Measurements from ENCODE around the gene GNG7. TPM values are rescaled to one million over a fixed set of nuclear protein-coding genes. Genes with fewer than 3 reads are reported as not detected.

GNG7 gene
- polyA plus RNA-seq, 10 donors, result 1.6 to 3.6 (median 2.3) TPM

DNA sequence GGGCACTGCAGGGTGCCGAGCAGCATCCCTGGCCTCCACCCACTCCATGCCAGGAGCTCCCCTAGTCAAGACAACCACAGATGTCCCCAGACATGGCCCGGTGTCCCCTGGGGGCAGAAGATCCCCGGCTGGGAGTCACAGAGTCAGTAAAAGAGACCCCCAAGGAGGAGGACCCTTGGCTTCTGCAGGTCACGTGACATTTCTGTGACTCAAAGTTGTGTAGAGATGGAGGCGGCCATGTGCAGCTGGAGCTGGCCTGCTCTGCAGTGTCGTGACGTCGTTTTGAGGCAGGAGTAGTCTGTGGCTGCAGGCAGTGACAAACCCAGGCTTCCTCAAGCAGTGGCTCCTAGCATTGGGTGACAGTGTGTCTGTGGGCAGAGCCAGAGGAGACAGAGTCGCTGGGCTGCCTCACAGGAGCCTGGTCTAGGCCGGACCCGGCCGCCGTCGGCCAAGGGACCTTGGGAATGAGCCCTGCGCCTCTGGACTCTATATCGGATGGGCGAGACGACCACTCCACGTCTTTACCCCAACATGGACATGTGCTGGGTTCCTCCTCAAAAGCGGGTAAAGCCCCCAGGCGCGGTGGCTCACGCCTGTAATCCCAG lies 26.4 kb upstream of the GNG7 start:
- DNase-seq, result no peak

DNA sequence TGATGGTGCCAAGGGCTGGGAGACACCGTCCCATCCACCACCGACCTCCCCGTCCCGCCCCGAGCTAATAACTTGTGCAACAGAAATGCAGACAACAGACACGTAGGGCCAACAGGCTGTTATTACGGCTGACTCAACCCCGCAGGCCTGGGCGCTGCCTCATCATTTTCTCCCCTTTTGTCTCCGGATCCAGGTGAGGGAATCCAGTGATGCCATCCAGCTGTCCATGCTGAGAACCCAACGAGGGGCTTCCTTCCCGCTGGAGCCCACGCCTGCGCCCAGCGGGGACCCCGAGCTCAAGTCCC lies 25.1 kb upstream of the GNG7 start:
- no peak for DNase-seq

DNA sequence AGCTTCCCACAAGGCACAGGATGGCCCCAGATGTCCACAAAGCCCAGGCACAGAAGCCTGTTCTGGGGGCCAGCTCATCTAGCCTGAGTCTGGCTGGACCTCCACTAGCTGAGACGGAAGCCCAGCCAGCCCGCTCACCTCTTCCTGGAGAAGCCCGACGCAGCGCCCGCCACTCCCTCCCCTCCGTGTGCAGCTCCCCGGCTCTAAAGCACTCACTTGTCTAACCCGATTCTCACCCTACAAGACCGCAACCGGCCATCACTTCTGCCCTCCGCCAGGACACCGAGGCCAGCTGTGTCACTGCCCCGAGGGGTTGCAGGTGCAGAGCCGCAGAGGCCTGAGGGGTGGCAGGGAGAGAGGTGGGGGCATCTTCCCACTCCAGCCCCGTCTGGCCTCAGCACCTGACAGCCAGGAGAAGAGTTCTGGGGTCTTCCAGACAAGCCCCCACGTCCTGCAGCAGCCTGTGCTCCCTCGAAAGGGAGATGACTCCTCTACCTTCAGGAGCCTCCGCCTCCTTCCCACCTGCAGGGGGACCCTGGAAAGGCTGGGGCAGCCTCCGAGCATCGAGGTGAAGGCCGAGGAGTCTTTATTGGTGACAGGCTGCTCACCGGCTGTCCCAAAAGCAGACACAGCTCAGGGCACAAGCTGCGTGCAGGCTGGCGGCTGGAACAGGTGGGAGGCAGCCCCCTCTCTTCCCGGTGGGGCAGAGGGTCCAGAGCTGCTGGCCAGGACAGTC lies 24.6 kb upstream of the GNG7 start:
- DNase-seq, result no peak

DNA sequence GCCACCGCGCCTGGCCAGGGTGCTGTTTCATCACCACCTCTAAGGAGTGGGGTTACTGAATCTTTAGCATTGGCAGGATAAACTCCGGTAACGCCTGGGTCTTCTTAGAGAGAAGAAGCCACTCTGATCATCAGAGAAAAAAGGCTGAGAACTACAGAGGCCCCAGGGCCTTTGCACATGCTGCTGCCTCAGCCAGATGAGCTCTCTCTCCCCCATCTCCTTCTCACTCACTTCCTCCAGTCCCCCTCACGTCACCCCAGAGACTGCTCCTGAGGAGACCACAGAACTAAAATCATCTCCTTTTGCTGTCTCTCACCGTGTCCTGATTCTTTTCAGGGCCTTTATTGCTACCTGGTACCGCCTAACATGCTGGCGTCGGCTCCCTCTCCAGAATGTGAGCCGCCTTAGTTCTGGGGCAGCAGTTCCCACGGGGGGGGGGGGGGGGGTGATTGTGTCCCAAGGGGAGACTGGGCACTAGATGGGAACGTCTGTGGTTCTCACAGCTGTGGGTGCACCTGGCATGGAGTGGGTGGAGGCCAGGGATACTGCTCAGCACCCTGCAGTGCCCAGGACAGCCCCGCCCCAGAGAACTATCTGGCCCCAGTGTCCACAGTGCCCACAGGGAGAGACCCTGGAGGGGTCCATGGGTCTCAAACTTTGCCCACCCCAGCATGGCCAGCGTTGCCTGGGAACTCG lies 23.8 kb upstream of the GNG7 start:
- DNase-seq, result no peak

DNA sequence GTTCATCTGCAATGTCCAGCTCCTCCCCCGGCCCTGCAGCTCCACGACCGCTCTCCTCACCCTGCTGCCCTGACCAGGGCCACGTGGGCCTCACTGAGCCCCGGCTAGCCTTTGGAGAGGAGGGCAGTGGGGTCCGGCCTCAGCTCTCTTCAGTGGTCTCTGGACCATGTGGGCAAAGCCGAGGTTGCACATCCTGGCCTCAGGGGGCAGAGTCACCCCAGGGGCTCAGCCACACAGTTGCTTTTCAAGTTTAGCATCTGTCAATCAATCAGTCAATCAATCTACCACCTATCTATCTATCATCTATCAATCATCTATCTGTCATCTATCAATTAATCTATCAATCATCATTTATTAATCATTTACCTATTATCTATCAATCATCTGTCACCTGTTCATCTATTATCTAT lies 21.7 kb upstream of the GNG7 start:
- DNase-seq, result no peak

DNA sequence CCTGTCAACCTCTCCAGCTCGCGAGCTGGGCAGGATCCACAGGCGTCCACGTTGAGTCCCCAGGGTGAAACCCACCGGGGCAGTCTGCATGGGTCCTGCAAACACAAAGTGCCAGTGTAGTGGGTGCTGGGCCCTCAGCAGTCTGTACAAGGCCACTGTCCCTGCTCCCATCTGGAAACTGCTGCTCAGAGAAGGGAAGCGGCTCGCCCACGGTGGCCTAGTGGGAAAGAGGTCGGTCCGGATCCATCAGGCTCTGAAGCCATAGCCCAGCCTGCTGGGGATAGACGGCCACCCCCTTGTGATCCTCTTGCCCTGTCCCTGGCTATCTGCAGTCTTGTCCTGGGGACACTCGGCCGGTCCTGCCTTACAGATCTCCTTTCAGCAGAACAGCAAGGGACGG lies 21.3 kb upstream of the GNG7 start:
- DNase-seq, result no peak

DNA sequence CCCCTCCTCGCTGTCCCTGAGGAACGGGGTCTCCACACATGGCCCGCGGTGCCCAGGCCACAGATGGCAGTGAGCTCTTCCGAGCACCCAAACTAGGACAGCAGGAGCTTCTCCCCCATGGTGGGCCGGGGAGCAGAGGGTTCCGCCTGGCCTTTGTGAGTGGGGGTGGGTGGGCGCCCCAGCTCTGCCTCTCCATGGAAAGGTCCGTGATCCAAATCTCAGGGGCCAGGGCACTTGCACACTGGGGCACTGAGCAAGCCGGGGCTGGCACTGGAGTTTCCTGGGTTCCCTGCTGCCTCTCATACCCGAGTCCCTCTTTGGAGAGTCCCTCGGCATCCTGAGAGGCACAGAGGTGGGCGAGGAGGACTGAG lies 20.8 kb upstream of the GNG7 start:
- DNase-seq, result no peak

DNA sequence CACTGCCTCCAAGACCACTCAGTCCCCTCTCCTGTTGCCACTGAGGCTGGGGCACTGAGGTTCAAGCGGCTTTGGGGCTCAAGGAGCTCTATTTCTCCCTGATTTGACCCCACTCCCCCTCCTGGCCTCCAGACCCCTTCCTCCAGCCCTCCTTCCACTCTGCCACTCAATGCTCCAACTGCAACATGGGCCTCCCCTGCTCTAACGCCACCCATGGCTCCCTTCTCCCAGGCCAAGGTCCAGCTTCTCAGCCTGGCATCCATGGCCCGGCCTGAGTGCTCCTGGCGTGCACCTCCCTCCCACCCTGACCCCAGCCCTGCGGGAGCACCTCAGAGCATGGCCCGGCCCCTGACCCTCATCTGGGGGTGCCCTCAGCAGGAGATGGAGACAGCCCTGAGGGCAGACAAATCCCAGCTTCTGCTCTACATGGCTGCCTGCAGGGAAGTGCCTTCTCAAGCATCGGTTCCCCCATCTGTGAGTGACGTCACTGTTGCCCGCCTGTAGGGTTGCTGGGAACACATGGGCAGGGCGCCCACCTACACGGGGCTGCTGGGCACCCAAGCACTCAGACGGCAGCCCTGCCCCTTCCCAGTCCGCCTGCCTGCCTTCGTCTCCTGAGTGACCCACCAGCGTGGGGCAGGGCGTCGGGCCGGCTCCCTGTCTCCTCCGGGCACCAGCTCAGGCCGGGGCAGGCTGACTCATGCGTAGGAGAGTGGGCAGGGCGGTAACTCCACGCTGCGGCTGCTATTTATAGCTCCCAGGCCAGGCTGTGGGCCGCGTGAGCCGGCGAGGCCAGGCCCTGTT lies 20.2 kb upstream of the GNG7 start:
- no peak for DNase-seq

DNA sequence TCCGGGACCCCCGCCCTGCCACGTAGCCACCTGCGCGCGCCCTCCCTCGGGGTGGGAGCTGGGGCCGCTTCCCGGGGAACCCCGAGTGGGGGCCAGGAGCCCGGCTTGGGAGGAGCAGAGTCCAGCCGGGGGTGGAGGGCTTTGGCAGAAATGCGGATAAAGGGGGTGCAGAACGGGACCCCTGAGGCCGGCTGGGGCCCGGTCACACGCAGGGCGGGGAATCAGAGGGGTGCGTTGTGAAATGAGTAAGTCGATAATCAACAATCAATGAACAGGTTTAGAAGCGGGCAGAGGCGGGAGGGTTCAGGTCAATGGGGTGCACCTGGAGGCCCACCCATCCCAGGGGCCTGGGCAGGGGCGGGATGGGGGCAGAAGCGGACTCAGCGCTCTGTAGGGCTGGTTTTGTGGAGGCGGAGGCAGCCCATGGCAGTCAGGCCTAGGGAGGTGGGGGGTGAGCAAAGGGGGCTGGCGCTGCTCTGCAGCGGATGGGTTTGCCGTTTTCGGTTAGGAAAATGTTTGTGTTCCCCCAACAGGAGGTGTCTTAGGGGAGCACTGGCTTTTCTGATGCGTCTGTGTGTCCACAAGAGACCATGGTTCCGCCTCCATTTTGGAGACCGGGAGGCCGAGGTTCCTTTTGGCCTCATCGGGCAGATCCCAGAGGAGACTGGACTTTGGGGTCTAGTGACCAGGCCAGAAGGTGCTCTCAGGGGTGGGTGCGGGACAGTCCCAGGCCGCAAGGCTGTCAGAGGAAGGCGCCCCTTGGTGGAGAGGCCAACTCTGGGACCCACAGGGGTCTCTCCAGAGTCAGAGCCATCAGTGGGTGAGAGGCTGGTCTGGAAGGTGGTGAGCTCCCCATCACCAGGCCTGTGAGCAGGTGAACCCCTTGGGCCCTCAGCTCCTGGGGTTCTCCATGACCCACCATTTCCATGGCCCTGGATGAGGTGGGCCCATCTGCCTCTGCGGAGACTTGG lies 19.4 kb upstream of the GNG7 start:
- no peak for DNase-seq

DNA sequence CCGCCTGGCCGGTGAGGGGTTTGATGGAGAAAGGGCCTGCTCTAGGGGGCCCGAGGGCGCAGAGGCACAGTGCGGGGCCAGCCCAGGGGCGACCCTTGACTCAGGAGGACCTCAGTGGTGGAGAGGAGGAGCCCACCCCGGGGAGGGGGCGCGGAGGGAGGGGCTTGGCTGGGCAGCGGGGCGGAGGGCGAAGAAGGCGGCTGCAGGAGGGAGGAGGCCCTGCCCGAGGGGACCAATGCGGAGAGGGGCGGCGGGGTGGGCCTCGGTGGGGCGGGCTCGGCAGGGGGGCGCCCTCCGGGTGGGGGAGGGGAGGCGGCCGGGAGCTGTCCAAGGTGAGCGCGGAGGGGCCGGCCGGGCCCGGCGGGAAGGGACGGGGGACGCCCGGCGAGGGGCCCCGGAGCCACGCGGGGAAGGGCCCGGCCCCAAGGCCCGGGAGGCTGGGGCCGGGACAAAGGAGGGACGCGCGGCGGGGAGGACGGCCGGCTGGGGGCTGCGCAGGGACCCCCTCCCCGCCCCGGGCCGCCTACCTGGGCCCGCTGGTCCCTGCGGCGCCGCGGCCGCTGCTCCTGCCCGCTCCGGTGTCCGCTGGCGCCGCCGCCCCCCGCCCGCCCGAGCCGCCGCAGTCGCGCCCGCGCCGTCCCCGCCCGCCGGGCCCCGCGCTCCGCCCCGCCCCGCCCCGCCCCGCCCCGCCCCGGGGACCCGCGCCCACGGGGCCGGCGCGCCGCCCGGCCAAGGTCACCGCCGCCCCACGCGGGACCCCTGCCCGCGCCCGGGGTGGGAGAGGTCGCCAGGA lies 18.5 kb upstream of the GNG7 start, which contains the start of gene DIRAS1:
TSS of gene DIRAS1 (minus strand) at position 596 of the 793 bp plus-strand sequence. CDS start 3,566 bp downstream, outside the sequence.
- DNase-seq, result no peak

DNA sequence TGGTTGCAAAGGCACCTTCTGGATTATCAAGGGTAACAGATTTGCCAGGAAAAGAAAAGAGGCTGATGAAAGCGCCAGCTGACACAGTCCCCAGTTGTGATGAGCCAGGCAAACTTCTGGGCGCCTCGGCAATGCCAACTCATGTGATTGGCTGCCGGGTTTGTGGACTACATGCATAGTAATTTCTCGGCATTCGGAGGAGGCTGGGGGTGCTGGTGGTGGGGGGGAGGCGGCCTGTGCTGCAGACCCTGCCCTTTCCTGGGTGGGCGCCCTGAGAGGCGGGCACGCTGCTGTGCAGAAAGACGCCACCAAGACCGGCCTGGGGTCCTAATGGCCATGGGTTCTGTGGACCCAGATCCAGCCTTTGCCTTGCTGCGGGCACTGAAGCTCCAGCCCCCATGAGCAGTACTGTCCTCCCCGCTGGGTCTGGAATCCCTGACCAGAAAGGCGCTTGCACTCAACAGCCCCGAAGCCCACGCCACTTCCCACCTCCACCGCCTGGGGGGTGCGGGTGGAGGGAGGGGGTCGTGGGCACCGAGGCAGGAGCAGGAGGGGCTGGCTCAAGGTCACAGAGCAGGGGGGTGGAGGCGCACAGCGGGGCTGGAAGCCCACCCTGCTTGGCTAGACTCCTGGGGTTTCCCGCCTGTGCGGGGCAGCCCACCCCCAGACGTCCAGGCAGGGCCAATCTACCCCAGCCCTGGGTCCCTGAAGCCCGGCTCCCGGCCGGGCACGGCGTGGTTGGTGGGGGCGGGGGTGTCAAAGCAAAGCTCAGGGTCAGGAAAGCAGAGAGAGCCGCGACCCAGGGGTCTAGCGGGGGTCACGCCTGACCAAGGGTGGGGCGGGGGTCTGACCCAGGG lies 17.7 kb upstream of the GNG7 start:
- no peak for DNase-seq

DNA sequence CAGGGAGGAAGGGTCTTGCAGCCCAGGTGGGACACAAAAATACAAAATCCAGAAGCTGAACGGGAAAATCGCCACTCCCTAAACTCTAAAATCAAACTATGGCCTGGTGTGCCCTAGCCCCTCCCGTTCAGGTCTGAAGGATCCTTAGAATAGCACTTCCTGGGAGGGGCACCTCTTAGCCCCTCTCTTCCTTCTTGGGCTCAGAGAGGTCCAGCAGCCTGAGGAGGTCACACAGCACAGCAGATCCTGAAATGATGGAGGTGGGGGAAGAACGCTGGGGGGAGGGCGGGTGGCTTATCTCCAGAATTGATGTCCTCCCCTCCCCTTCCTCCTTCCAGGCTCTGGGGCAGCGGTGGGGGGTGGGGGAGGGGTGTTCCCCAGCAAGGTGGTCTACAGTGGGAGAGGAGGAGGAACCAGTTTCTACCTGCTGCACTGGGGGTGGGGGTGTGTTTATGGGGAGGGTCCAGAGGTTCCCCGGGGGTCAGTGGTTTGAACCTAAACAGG lies 16.8 kb upstream of the GNG7 start:
- no peak for DNase-seq

DNA sequence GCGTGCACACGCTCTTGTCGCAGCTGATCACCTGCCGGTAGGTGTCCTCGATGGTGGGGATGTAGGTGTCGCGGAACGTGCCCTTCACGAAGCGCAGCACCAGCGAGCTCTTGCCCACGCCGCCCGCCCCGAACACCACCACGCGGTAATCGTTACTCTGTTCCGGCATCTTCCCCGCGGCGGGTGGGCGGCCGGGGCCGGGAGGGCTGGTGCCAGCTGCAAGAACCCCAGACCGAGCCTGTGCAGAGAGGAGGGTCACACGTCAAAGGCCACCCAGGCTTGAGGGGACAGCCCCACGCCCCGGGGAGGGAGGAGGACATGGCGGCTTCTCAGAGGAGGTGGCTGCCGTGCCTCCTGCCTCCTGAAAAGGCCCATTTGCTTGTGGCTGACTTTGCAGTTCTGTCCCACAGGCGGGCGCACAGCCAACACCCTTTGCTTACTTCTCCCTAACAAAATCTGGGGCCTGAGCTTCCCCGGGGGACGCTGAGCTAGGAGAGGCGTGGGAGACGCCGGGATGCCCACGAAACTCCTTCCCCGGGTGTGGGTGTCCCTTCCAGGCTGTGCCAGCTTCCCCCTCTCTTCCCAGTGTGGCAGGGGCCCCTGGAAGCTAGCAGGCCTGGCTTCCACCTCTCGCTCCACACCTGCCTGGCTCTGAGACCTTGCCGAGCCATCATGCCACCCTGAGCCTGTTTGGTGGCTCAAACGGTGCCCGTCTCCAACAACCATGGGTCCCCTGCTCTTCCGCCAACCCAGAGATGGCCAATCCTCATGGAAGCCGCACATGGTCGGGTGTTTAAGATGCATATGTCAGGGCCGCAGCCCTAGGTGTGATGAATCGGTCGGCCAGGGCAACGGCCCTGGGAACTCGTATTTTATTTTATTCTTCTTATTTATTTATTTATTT lies 15.4 kb upstream of the GNG7 start:
- no peak for DNase-seq

DNA sequence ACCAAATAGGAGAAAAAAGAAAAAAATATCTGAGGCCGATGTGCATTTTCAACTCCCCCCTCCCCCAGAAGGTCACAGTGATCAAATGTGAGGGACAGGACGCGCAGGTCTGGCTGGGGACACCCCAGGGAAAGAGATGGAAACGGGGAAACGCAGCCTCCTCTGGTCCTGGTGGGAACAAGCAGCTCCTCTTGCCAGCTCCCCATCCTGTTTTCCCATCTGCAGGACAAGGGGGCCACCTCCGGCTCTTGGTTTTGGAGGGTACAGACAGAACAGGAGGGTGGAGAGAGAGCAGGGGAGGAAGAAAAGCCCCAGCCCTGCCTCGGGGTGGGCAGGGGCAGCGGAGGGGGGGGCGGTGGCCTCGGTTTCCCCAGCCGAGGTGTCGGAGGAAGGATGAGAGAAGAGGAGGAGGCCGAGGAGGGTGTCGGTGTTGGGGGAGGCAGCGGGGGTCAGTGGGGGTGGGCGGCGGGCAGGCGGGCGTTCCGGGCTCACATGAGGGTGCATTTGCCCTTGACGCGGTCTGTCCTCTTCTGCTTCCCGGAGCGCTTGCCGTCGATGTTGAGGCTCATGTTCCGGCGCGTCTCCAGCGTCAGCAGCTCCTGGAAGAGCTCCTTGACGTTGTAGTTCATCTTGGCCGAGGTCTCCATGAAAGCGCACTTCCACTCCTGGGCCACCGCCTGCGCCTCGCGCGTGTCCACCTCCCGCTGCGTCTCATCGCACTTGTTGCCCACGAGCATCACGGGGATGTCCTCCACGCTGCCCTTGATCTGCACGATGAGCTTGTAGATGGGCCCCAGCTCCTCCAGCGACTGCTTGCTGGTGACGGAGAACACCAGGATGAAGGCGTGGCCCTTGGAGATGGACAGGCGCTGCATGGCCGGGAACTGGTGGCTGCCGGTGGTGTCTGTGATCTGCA lies 14.5 kb upstream of the GNG7 start:
- no peak for DNase-seq

DNA sequence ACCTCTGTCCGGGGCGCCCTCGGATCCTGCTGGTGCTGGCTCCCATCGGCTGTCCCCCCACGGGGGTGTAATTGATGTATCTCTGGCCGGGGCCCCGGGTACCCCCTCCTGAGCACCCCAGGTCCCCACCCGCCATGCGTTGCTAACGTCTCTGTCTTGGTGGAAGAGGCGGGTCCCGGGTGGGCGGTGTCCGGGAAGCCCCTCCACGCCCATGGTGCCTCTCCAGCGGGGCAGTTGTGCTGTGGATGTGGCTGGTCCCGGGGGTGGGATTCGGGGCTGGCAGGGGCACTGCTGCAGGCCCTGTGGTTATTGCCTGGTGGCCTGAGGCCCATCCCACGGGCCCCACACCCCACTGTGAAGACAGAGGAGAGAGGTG lies 13.8 kb upstream of the GNG7 start:
- DNase-seq, result no peak

DNA sequence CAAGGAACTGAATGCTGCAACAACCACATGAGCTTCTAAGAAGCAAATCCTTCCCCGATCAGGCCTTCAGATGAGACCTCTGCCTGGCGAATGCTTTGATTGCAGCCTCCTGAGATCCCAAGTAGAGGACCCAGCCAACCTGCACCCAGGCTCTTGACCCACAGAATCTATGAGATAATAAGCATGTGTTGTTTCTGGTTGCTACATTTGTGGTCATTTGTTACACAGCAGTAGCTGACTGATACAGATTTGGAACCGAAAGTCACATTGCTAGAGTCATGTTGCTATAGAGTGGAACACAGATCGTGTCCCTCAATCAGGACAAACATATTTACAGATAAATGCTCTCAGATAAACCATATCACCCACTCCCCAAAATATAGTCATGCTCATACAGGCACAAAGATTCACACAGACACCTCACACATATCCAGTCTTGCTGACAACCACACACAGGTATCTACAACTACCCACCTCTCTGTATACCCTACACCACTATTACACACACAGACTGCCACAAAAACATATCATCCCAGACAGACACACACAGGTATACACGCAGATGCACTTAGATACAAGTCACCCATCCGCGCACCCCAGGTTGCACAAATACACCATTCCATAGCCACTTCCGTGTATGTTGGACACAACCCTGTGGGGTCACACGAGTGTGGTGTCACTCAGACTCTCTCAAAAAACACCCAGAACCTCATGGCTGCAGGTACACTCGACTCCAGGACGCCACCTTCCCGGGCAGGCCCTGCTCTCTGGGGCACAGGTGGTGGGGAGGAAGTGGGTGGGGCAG lies 13.2 kb upstream of the GNG7 start:
- no peak for DNase-seq

Measured in muscle of back (tissue), 11 donors.